Endothelial cell of umbilical vein (primary cell): ENCODE measurements around the gene TRAF3. TPM values are rescaled to one million over a fixed set of nuclear protein-coding genes. Genes with fewer than 3 reads are reported as not detected.

Experiments
- BruUV-seq: library from RNA; stranded (reverse); fragments of 400-500 nt; replicated peaks from 2 replicates; lab custom pipeline; 2021; lab: Mats Ljungman, UMichigan
- CTCF ChIA-PET: fragments of 300-600, 350-600 bp; sonication (Branson Sonifier 250); formaldehyde crosslinking; loops from one replicate; lab custom pipeline; 2021; ENCODE audit warnings: antibody characterized with exemption, inconsistent platforms; lab: Charles Lee
- POLR2A ChIA-PET: fragments of 300-600, 350-600 bp; sonication (Branson Sonifier 250); formaldehyde crosslinking; loops from one replicate; lab custom pipeline; 2021; ENCODE audit warnings: antibody characterized with exemption, inconsistent platforms; lab: Charles Lee
- DNase-seq: peaks from one replicate; pipeline ENCODE4 v3.0.0-alpha.2; 2011; ENCODE audit warnings: low read depth, low spot score
- FAIRE-seq: peaks from 2 replicates; lab custom pipeline; 2011; peaks lifted over from hg19 to GRCh38; lab: Jason Lieb, UNC
- H2AFZ ChIP-seq: 2 replicates; pipeline ENCODE4 v1.6.0; 2012; ENCODE audit warnings: low read depth, low read length, control low read depth, inconsistent platforms
- H3K27ac ChIP-seq: 2 replicates; pipeline ENCODE4 v1.5.1; 2011; ENCODE audit warnings: low read depth, mild to moderate bottlenecking, control low read depth, low read length, moderate library complexity; ENCODE audit not compliant: insufficient read depth
- H3K27me3 ChIP-seq, 2 experiments: 2 replicates each; pipeline versions ENCODE4 v1.6.0 to v1.6.1; 2011; ENCODE audit warnings: low read length in 2 of 2, mixed read lengths in 1 of 2; ENCODE audit not compliant: control insufficient read depth in 2 of 2, insufficient read depth in 2 of 2
- H3K36me3 ChIP-seq, 2 experiments: 2 replicates in 1 of 2; 3 replicates in 1 of 2; pipeline ENCODE4 v1.5.1; 2011; ENCODE audit warnings: low read length in 2 of 2, mild to moderate bottlenecking in 1 of 2, moderate library complexity in 1 of 2; ENCODE audit not compliant: control insufficient read depth in 2 of 2, insufficient read depth in 2 of 2; ENCODE audit errors: extremely low read depth in 1 of 2
- H3K4me1 ChIP-seq: 3 replicates; pipeline ENCODE4 v1.5.1; 2011; ENCODE audit warnings: mild to moderate bottlenecking, low read length; ENCODE audit not compliant: control insufficient read depth, insufficient read depth; ENCODE audit errors: extremely low read depth
- H3K4me2 ChIP-seq: 2 replicates; pipeline ENCODE4 v1.6.1; 2011; ENCODE audit warnings: low read length, control low read depth, mixed read lengths; ENCODE audit not compliant: insufficient read depth
- H3K4me3 ChIP-seq, 3 experiments: fragments of 200-600 bp in 1 of 3; sonication (generic), shearing (Covaris generic) in 1 of 3; replicated peaks in 1 of 3; 2 replicates each; pipeline ENCODE4 v1.5.1; 2011 to 2016; ENCODE audit warnings: control low read depth in 3 of 3, low read length in 3 of 3, mild to moderate bottlenecking in 2 of 3, inconsistent platforms in 1 of 3, low read depth in 1 of 3, moderate library complexity in 1 of 3; ENCODE audit not compliant: insufficient read depth in 1 of 3
- H3K79me2 ChIP-seq: 2 replicates; pipeline ENCODE4 v1.6.0; 2012; ENCODE audit warnings: low read length, inconsistent platforms; ENCODE audit not compliant: control insufficient read depth, insufficient read depth
- H3K9ac ChIP-seq: replicated peaks from 2 replicates; pipeline ENCODE3; 2011; ENCODE audit warnings: low read length, control low read depth; ENCODE audit not compliant: insufficient read depth; ENCODE audit errors: extremely low read depth
- H3K9me1 ChIP-seq: replicated peaks from 3 replicates; pipeline ENCODE4 v1.6.0; 2011; ENCODE audit warnings: mild to moderate bottlenecking, low read length; ENCODE audit not compliant: control insufficient read depth, insufficient read depth; ENCODE audit errors: extremely low read depth
- H3K9me3 ChIP-seq: replicated peaks from 2 replicates; pipeline ENCODE4 v1.5.1; 2012; ENCODE audit warnings: low read length, inconsistent platforms; ENCODE audit not compliant: control insufficient read depth, insufficient read depth
- H4K20me1 ChIP-seq: replicated peaks from 2 replicates; pipeline ENCODE3; 2011; ENCODE audit warnings: mild to moderate bottlenecking, low read length; ENCODE audit not compliant: control insufficient read depth, insufficient read depth; ENCODE audit errors: extremely low read depth
- CTCF ChIP-seq, 2 donors: IDR thresholded peaks; 1 replicate in 1 of 2; 2 replicates in 1 of 2; pipeline ENCODE4 v1.5.1; 2011; ENCODE audit warnings: low read length in 2 of 2, mild to moderate bottlenecking in 2 of 2, moderate library complexity in 2 of 2, control low read depth in 1 of 2, inconsistent platforms in 1 of 2, low read depth in 1 of 2; ENCODE audit not compliant: insufficient read depth in 1 of 2; ENCODE audit errors: extremely low read depth in 1 of 2
- EZH2 ChIP-seq: IDR thresholded peaks from 2 replicates; pipeline ENCODE4 v1.6.1; 2012; ENCODE audit warnings: borderline replicate concordance, low read depth, mild to moderate bottlenecking, moderate library complexity, low read length, inconsistent platforms; ENCODE audit not compliant: severe bottlenecking
- FOS ChIP-seq: IDR thresholded peaks from 2 replicates; pipeline ENCODE4 v1.6.1; 2011; ENCODE audit warnings: mild to moderate bottlenecking, low read length, moderate library complexity, borderline replicate concordance; ENCODE audit not compliant: insufficient read depth
- GATA2 ChIP-seq: IDR thresholded peaks from 2 replicates; pipeline ENCODE4 v1.7.0; 2011; ENCODE audit warnings: low read depth, mild to moderate bottlenecking, moderate library complexity, mixed read lengths, low read length; ENCODE audit not compliant: insufficient read length, insufficient read depth
- JUN ChIP-seq: IDR thresholded peaks from 2 replicates; pipeline ENCODE4 v1.6.1; 2011; ENCODE audit warnings: borderline replicate concordance, low read depth; ENCODE audit not compliant: insufficient read length, insufficient read depth
- MAX ChIP-seq: IDR thresholded peaks from 2 replicates; pipeline ENCODE4 v1.6.1; 2011; ENCODE audit not compliant: insufficient read depth, insufficient read length
- MYC ChIP-seq: IDR thresholded peaks from one replicate; pipeline ENCODE4 v1.6.1; 2011; ENCODE audit warnings: mild to moderate bottlenecking, low read depth, low read length
- POLR2A ChIP-seq: IDR thresholded peaks from 2 replicates; pipeline ENCODE4 v1.6.1; 2012; ENCODE audit warnings: low read depth, mild to moderate bottlenecking, control low read depth, low read length
- POLR2AphosphoS5 ChIP-seq: IDR thresholded peaks from 2 replicates; pipeline ENCODE4 v1.6.1; 2012; ENCODE audit warnings: low read depth, mild to moderate bottlenecking, control low read depth, low read length, moderate library complexity; ENCODE audit not compliant: insufficient read depth
- dilution Hi-C: fragments of 300-500 bp; cut with MboI; formaldehyde crosslinking; loops from one replicate; pipeline ENCODE4 v1.15.0; 2019; ENCODE audit warnings: low sequenced_read_pairs; ENCODE audit not compliant: extremely low pct_ligation_motif_present
- intact Hi-C: fragments of 100-400 bp; cut with micrococcal nuclease; formaldehyde crosslinking; loops from one replicate; pipeline ENCODE4 v1.10.0; 2022
- polyA plus RNA-seq, 4 experiments: library from polyadenylated mRNA; depleted of rRNA in 3 of 4; stranded (reverse) in 3 of 4; unstranded in 1 of 4; fragments of >200 nt; gene quantifications; 2 replicates each; pipeline versions ENCODE4 v1.2.1 to v1.2.3, GENCODE V29; 2011 to 2012; ENCODE audit warnings: missing spikeins in 1 of 4
- total RNA-seq: library from RNA; stranded (reverse); gene quantifications from 2 replicates; pipeline ENCODE4 v1.2.3, GENCODE V29; 2021

The TRAF3 gene
- total and polyA plus RNA-seq, 2 donors (not counting 3 experiments of a cell fraction or from before 2014, with no cell fraction given) = 14.4 to 27.6 TPM

GRCh38 chr14:102931580-102932285, 154.5 kb downstream of the TRAF3 start:
- Histone ChIP-seq H3K4me3 (no peak overlapping the region), H4K20me1 (no peaks in the 10 kb centered on the region), H3K79me2 (no peaks in the 10 kb centered on the region), H3K9ac (no peak overlapping the region), H3K9me3 (no peaks in the 10 kb centered on the region), H3K36me3 (peaks cover 3 to 11% of the 10 kb centered on the region in 2 experiments), H2AFZ (no peak overlapping the region), H3K4me2 (no peak overlapping the region), H3K9me1 (no peaks in the 10 kb centered on the region), H3K4me1 (peaks cover 13% of the 10 kb centered on the region), H3K27me3 (peaks cover 19 to 32% of the 10 kb centered on the region in 2 experiments), H3K27ac (no peak overlapping the region)
- ChIA-PET CTCF (interaction anchor here (3.1 kb wide), 1 partner anchor 237 kb away, joined by 29 read pairs; no protein-coding TSS in a partner anchor), POLR2A (interaction anchor here (0.5 kb wide), 1 partner anchor 501 kb away, joined by 6 read pairs; no protein-coding TSS in a partner anchor)
- FAIRE-seq (no peak), DNase-seq (no peak)
- intact Hi-C loops (no loop called here), dilution Hi-C loops (no loop called here)
- BruUV-seq = no TSS peak
- TF ChIP-seq MAX (no peak), POLR2AphosphoS5 (peak; percentile 20)

- Histone ChIP-seq H3K36me3 (peaks cover 3 to 18% of the 10 kb centered on the region in 2 experiments), H3K4me1 (peaks cover 13% of the 10 kb centered on the region), H3K9me3 (no peaks in the 10 kb centered on the region), H3K27me3 (peaks cover 17 to 31% of the 10 kb centered on the region in 2 experiments), H3K4me2 (no peak overlapping the region), H2AFZ (no peak overlapping the region), H3K9me1 (no peaks in the 10 kb centered on the region), H3K79me2 (no peaks in the 10 kb centered on the region), H3K27ac (no peak overlapping the region), H3K9ac (no peak overlapping the region), H4K20me1 (no peaks in the 10 kb centered on the region), H3K4me3 (no peak overlapping the region)
- dilution Hi-C loops (no loop called here), intact Hi-C loops (no loop called here)
- FAIRE-seq (no peak), DNase-seq (no peak)
- POLR2A ChIA-PET = interaction anchor here (0.5 kb wide), 1 partner anchor 502 kb away, joined by 6 read pairs; no protein-coding TSS in a partner anchor
- TF ChIP-seq EZH2 = no peak
- no peak for TF ChIP-seq CTCF (IDR thresholded peaks at IDR 0.05; ENCODE audit: extremely low read depth in 1 of 2, insufficient read depth in 1 of 2, low read depth in 1 of 2, low read length in 2 of 2)
- TF ChIP-seq JUN = no peak
- TF ChIP-seq FOS = no peak
- TF ChIP-seq POLR2AphosphoS5 = no peak
- no peak for TF ChIP-seq MYC
- TF ChIP-seq GATA2 = no peak
- no peak for TF ChIP-seq MAX
- TF ChIP-seq POLR2A = no peak
- no TSS peak for BruUV-seq
- CTCF ChIA-PET = interaction anchor here (1.5 to 3.1 kb wide), 2 partner anchors 238 kb away, joined by 3 to 29 read pairs; no protein-coding TSS in a partner anchor
These were observed 155.4 kb downstream of the TRAF3 start for GRCh38 chr14:102932484-102933248.
